HUES6 (cell line): Measurements from ENCODE around the gene VIPAS39.
"Not testable (repeated sequence)": the region's sequence is repeated elsewhere in the genome, so short reads cannot be mapped to it uniquely, and the experiment has no call there.

Experiments used
- H3K27ac ChIP-seq: 2 replicates; pipeline ENCODE4 v1.7.0; 2013; ENCODE audit warnings: low read depth, mild to moderate bottlenecking, low read length, inconsistent platforms
- H3K27me3 ChIP-seq: 2 replicates; pipeline ENCODE4 v1.6.1; 2013; ENCODE audit warnings: low read length; ENCODE audit not compliant: control insufficient read depth, insufficient read depth
- H3K36me3 ChIP-seq: 2 replicates; pipeline ENCODE4 v1.6.1; 2013; ENCODE audit warnings: low read length; ENCODE audit not compliant: control insufficient read depth, insufficient read depth
- H3K4me1 ChIP-seq: 2 replicates; pipeline ENCODE4 v1.6.1; 2013; ENCODE audit warnings: low read length; ENCODE audit not compliant: control insufficient read depth, insufficient read depth
- H3K4me3 ChIP-seq: 2 replicates; pipeline ENCODE4 v1.5.1; 2013; ENCODE audit warnings: low read depth, low read length
- H3K9ac ChIP-seq: one replicate; pipeline ENCODE4 v1.6.1; 2013; ENCODE audit warnings: mild to moderate bottlenecking, low read length
- H3K9me3 ChIP-seq: 2 replicates; pipeline ENCODE4 v1.6.1; 2013; ENCODE audit warnings: low read depth, low read length; ENCODE audit not compliant: control insufficient read depth, insufficient read depth

The VIPAS39 gene

GRCh38 chr14:77426396-77426795, 31.0 kb downstream of the VIPAS39 start:
- H3K4me3 ChIP-seq = no peak overlapping the region
- peaks cover 84% of the 10 kb centered on the region for H3K36me3 ChIP-seq
- H3K27me3 ChIP-seq = no peaks in the 10 kb centered on the region
- H3K9me3 ChIP-seq = no peaks in the 10 kb centered on the region
- no peak overlapping the region for H3K27ac ChIP-seq
- H3K9ac ChIP-seq = no peak overlapping the region
- peaks cover 7% of the 10 kb centered on the region for H3K4me1 ChIP-seq

GRCh38 chr14:77424862-77425261, 32.5 kb downstream of the VIPAS39 start:
- H3K4me3 ChIP-seq = no peak overlapping the region
- H3K36me3 ChIP-seq = peaks cover 81% of the 10 kb centered on the region
- H3K9ac ChIP-seq = no peak overlapping the region
- H3K27me3 ChIP-seq = no peaks in the 10 kb centered on the region
- H3K27ac ChIP-seq = no peak overlapping the region
- 0 out of 2 replicates have a peak, but pooled peaks cover under 1% of the 10 kb centered on the region for H3K9me3 ChIP-seq
- H3K4me1 ChIP-seq = peaks cover 7% of the 10 kb centered on the region

- H3K36me3 ChIP-seq = peaks cover 69% of the 10 kb centered on the region
- H3K27ac ChIP-seq = no peak within 1 kb of the TSS
- H3K4me3 ChIP-seq = no peak within 1 kb of the TSS
- H3K4me1 ChIP-seq = peaks cover 7% of the 10 kb centered on the region
- peaks cover 5% of the 10 kb centered on the region; the same call in 1 of the 2 replicates for H3K9me3 ChIP-seq
- H3K27me3 ChIP-seq = no peaks in the 10 kb centered on the region
- no peak within 1 kb of the TSS for H3K9ac ChIP-seq
Measured at GRCh38 chr14:77423423-77423822, 34.0 kb downstream of the VIPAS39 start, which contains the start of gene NOXRED1. Gene NOXRED1, minus strand, starts transcription at chr14:77423523. Its CDS starts 634 bp downstream, at chr14:77422889.

- H3K4me1 ChIP-seq = peaks cover 7% of the 10 kb centered on the region
- H3K4me3 ChIP-seq = no peak overlapping the region
- H3K27ac ChIP-seq = no peak overlapping the region
- H3K9ac ChIP-seq = no peak overlapping the region
- peaks cover 47% of the 10 kb centered on the region for H3K36me3 ChIP-seq
- peaks cover 5% of the 10 kb centered on the region; the same call in 1 of the 2 replicates for H3K9me3 ChIP-seq
- H3K27me3 ChIP-seq = no peaks in the 10 kb centered on the region
Measured at GRCh38 chr14:77421201-77421600, 36.2 kb downstream of the VIPAS39 start.

GRCh38 chr14:77416836-77417235, 40.6 kb downstream of the VIPAS39 start:
- peaks cover 5% of the 10 kb centered on the region; the same call in 1 of the 2 replicates for H3K9me3 ChIP-seq
- no peak overlapping the region for H3K4me3 ChIP-seq
- no peaks in the 10 kb centered on the region for H3K27me3 ChIP-seq
- no peak overlapping the region for H3K9ac ChIP-seq
- H3K27ac ChIP-seq = no peak overlapping the region
- H3K4me1 ChIP-seq = no peaks in the 10 kb centered on the region
- peaks cover 10% of the 10 kb centered on the region; the same call in 1 of the 2 replicates for H3K36me3 ChIP-seq

GRCh38 chr14:77416098-77416497, 41.3 kb downstream of the VIPAS39 start:
- not testable (repeated sequence) for H3K4me1 ChIP-seq, H3K27me3 ChIP-seq, H3K9me3 ChIP-seq, H3K36me3 ChIP-seq, H3K4me3 ChIP-seq, H3K9ac ChIP-seq, H3K27ac ChIP-seq

GRCh38 chr14:77415403-77416030, 41.9 kb downstream of the VIPAS39 start:
- H3K9me3 ChIP-seq, H3K27me3 ChIP-seq, H3K9ac ChIP-seq, H3K27ac ChIP-seq, H3K4me3 ChIP-seq, H3K36me3 ChIP-seq, H3K4me1 ChIP-seq: not testable (repeated sequence)

- H3K9me3 ChIP-seq = no peaks in the 10 kb centered on the region
- no peaks in the 10 kb centered on the region for H3K36me3 ChIP-seq
- H3K4me1 ChIP-seq = no peaks in the 10 kb centered on the region
- H3K27me3 ChIP-seq = no peaks in the 10 kb centered on the region
- no peak overlapping the region for H3K4me3 ChIP-seq
- H3K27ac ChIP-seq = no peak overlapping the region
- H3K9ac ChIP-seq = no peak overlapping the region
Measured at GRCh38 chr14:77409131-77409533, 48.3 kb downstream of the VIPAS39 start.

- Histone ChIP-seq H3K4me1 (no peaks in the 10 kb centered on the region), H3K27ac (no peak overlapping the region), H3K4me3 (no peak overlapping the region), H3K36me3 (no peaks in the 10 kb centered on the region), H3K27me3 (no peaks in the 10 kb centered on the region), H3K9ac (no peak overlapping the region), H3K9me3 (no peaks in the 10 kb centered on the region)
Measured at GRCh38 chr14:77407158-77407557, 50.2 kb downstream of the VIPAS39 start.

- Histone ChIP-seq H3K27me3 (no peaks in the 10 kb centered on the region), H3K27ac (no peak overlapping the region), H3K4me3 (no peak overlapping the region)
Measured at GRCh38 chr14:77406718-77407117, 50.7 kb downstream of the VIPAS39 start.

GRCh38 chr14:77406086-77406485, 51.3 kb downstream of the VIPAS39 start:
- Histone ChIP-seq H3K9me3 (no peaks in the 10 kb centered on the region), H3K36me3 (no peaks in the 10 kb centered on the region), H3K9ac (no peak overlapping the region), H3K4me3 (no peak overlapping the region), H3K27me3 (no peaks in the 10 kb centered on the region), H3K27ac (no peak overlapping the region), H3K4me1 (no peaks in the 10 kb centered on the region)

More at GRCh38 chr14:77406718-77407117, 50.7 kb downstream of the VIPAS39 start:
- H3K36me3 ChIP-seq = no peaks in the 10 kb centered on the region
- H3K9me3 ChIP-seq = no peaks in the 10 kb centered on the region
- H3K4me1 ChIP-seq = no peaks in the 10 kb centered on the region
- H3K9ac ChIP-seq = no peak overlapping the region
